ENCODE measurements around the gene TNIP1. TPM values are rescaled to one million over a fixed set of nuclear protein-coding genes. Genes with fewer than 3 reads are reported as not detected.

TNIP1 gene
- total RNA-seq, 2 experiments from 2014 or later: 51.4 to 77.5 TPM

GRCh38 chr5:151005950-151006576 lies 74.8 kb downstream of the TNIP1 start:
- ChIA-PET POLR2A (interaction anchor here (1.3 kb wide), 1 partner anchor 8 kb away, joined by 3 read pairs; no protein-coding TSS in a partner anchor), CTCF (ENCODE audit: unreplicated experiment) (no interaction called here)
- TF ChIP-seq CTCF (conservative IDR thresholded peaks at IDR 0.05; ENCODE audit: low read length): no peak
- no peak for TF ChIP-seq EZH2phosphoT487 (IDR thresholded peaks at IDR 0.05; ENCODE audit: borderline replicate concordance, low read depth, low read length)
- no peaks in the 10 kb centered on the region for H3K36me3 ChIP-seq (ENCODE audit: insufficient read depth, low read length)
- no peak overlapping the region for H3K4me3 ChIP-seq (ENCODE audit: low read depth, low read length, poor library complexity, severe bottlenecking)
- no peak overlapping the region for H3K4me2 ChIP-seq (ENCODE audit: low read length)
- no peak overlapping the region for H3K27ac ChIP-seq (ENCODE audit: low read depth, low read length, poor library complexity, severe bottlenecking)
- H2AFZ ChIP-seq (ENCODE audit: low read length): no peak overlapping the region
- H3K9me3 ChIP-seq (ENCODE audit: low read length): no peaks in the 10 kb centered on the region
- no peaks in the 10 kb centered on the region for H3K79me2 ChIP-seq (ENCODE audit: insufficient read depth, low read depth, low read length)
- H3K9me2 ChIP-seq (ENCODE audit: insufficient read depth, low read length): no peaks in the 10 kb centered on the region
- no peaks in the 10 kb centered on the region for H3K4me1 ChIP-seq (ENCODE audit: insufficient read depth, low read length, poor library complexity, severe bottlenecking)
- H4K20me1 ChIP-seq (ENCODE audit: insufficient read depth, low read length): no peaks in the 10 kb centered on the region
- no peak for DNase-seq (ENCODE audit: low spot score)
- no TSS peak for BruUV-seq (replicated peaks)
- intact Hi-C loops (cut with micrococcal nuclease; ENCODE audit: unreplicated experiment): no loop called here

- Histone ChIP-seq H3K9me2 (ENCODE audit: insufficient read depth, low read length) (no peaks in the 10 kb centered on the region), H4K20me1 (ENCODE audit: insufficient read depth, low read length) (no peaks in the 10 kb centered on the region), H2AFZ (ENCODE audit: low read length) (no peak overlapping the region), H3K79me2 (ENCODE audit: insufficient read depth, low read depth, low read length) (no peaks in the 10 kb centered on the region), H3K4me3 (ENCODE audit: low read depth, low read length, poor library complexity, severe bottlenecking) (no peak overlapping the region), H3K27ac (ENCODE audit: low read depth, low read length, poor library complexity, severe bottlenecking) (no peak overlapping the region), H3K36me3 (ENCODE audit: insufficient read depth, low read length) (no peaks in the 10 kb centered on the region), H3K4me2 (ENCODE audit: low read length) (no peak overlapping the region), H3K4me1 (ENCODE audit: insufficient read depth, low read length, poor library complexity, severe bottlenecking) (no peaks in the 10 kb centered on the region), H3K9me3 (ENCODE audit: low read length) (no peaks in the 10 kb centered on the region)
- TF ChIP-seq CTCF (conservative IDR thresholded peaks at IDR 0.05; ENCODE audit: low read length) (no peak), EZH2phosphoT487 (IDR thresholded peaks at IDR 0.05; ENCODE audit: borderline replicate concordance, low read depth, low read length) (no peak)
- DNase-seq (ENCODE audit: low spot score): no peak
- CTCF ChIA-PET (ENCODE audit: unreplicated experiment): no interaction called here
- no TSS peak for BruUV-seq (replicated peaks)
- intact Hi-C loops (cut with micrococcal nuclease; ENCODE audit: unreplicated experiment): no loop called here
- POLR2A ChIA-PET: interaction anchor here (1.3 kb wide), 1 partner anchor 9 kb away, joined by 3 read pairs; no protein-coding TSS in a partner anchor
Measured at GRCh38 chr5:151005187-151005949, 75.5 kb downstream of the TNIP1 start.

GRCh38 chr5:151004499-151004898 lies 76.3 kb downstream of the TNIP1 start:
- Histone ChIP-seq H3K36me3 (ENCODE audit: insufficient read depth, low read length) (no peaks in the 10 kb centered on the region), H3K27ac (ENCODE audit: low read depth, low read length, poor library complexity, severe bottlenecking) (no peak overlapping the region), H4K20me1 (ENCODE audit: insufficient read depth, low read length) (no peaks in the 10 kb centered on the region), H3K9me3 (ENCODE audit: low read length) (no peaks in the 10 kb centered on the region), H2AFZ (ENCODE audit: low read length) (no peak overlapping the region), H3K79me2 (ENCODE audit: insufficient read depth, low read depth, low read length) (no peaks in the 10 kb centered on the region), H3K4me2 (ENCODE audit: low read length) (no peak overlapping the region), H3K4me3 (ENCODE audit: low read depth, low read length, poor library complexity, severe bottlenecking) (no peak overlapping the region), H3K4me1 (ENCODE audit: insufficient read depth, low read length, poor library complexity, severe bottlenecking) (no peaks in the 10 kb centered on the region), H3K9me2 (ENCODE audit: insufficient read depth, low read length) (no peaks in the 10 kb centered on the region)
- TF ChIP-seq EZH2phosphoT487 (IDR thresholded peaks at IDR 0.05; ENCODE audit: borderline replicate concordance, low read depth, low read length) (no peak), CTCF (conservative IDR thresholded peaks at IDR 0.05; ENCODE audit: low read length) (no peak)
- BruUV-seq (replicated peaks): no TSS peak
- intact Hi-C loops (cut with micrococcal nuclease; ENCODE audit: unreplicated experiment): no loop called here
- CTCF ChIA-PET (ENCODE audit: unreplicated experiment): no interaction called here
- no peak for DNase-seq (ENCODE audit: low spot score)
- POLR2A ChIA-PET: interaction anchor here (0.6 to 1.3 kb wide), 3 partner anchors 10 to 354 kb away, joined by 3 read pairs; no protein-coding TSS in a partner anchor
